Bronchial epithelial cell (primary cell): Measurements from ENCODE around the gene SLC22A17. TPM values are rescaled to one million over a fixed set of nuclear protein-coding genes. Genes with fewer than 3 reads are reported as not detected.
"Not testable (repeated sequence)": the region's sequence is repeated elsewhere in the genome, so short reads cannot be mapped to it uniquely, and the experiment has no call there.

ENCODE experiments used
- DNase-seq: peaks from one replicate; pipeline ENCODE4 v3.0.0-alpha.2; 2010; ENCODE audit warnings: low read depth
- FAIRE-seq: peaks from 2 replicates; lab custom pipeline; 2011; peaks lifted over from hg19 to GRCh38; lab: Jason Lieb, UNC
- H3K27me3 ChIP-seq: 2 replicates; pipeline ENCODE4 v1.5.1; 2011; ENCODE audit warnings: low read length; ENCODE audit not compliant: control insufficient read depth, insufficient read depth
- H3K36me3 ChIP-seq: 2 replicates; pipeline ENCODE4 v1.5.1; 2011; ENCODE audit warnings: low read length; ENCODE audit not compliant: control insufficient read depth, insufficient read depth
- H3K4me3 ChIP-seq: 2 replicates; pipeline ENCODE4 v1.5.1; 2011; ENCODE audit warnings: mild to moderate bottlenecking, low read depth, low read length, control low read depth
- total RNA-seq: library from RNA; depleted of rRNA; stranded (reverse); fragments of >200 nt; gene quantifications from 2 replicates; pipeline ENCODE4 v1.2.1, GENCODE V29; 2014
- TF ChIP-seq, protein P1 (sequence below): IDR thresholded peaks from 2 replicates; pipeline ENCODE4 v1.5.1; 2011; ENCODE audit warnings: mild to moderate bottlenecking, moderate library complexity, low read length, control low read depth, inconsistent platforms; ENCODE audit not compliant: insufficient read depth, severe bottlenecking

Gene SLC22A17
- total RNA-seq, 1 donor from 2014 or later: 0.79 TPM

DNA sequence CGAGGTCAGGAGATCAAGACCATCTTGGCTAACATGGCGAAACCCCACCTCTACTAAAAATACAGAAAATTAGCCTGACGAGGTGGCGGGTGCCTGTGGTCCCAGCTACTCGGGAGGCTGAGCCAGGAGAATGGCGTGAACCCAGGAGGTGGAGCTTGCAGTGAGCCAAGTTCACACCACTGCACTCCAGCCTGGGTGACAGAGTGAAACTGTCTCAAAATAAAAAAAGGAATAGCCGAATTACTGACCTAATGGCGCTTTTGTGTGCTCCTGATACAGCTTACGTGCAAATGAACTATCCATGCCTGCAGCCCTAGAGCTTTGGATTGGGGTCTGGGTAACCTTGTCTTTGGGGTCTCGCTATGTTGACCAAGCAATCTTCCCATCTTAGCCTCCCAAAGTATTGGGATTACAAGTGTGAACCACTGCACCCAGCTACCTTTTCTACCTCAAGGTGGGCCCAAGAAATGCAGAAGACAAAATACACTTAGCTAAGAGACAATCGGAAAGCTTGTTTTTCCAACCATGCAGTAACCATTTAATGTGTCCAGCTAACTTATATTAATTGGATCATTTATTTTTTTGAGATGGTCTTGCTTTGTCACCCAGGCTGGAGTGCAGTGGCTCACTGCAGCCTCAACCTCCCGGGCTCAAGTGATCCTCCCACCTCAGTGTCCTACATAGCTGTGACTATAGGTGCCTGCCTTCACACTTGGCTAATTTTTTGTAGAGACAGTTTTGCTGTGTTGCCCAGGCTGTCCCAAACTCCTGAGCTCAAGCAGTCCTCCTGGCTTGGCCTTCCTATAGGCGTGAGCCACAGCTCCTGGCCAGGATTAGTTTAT is 26.0 kb downstream of the SLC22A17 start:
- FAIRE-seq (no peak), DNase-seq (no peak)
- Histone ChIP-seq H3K27me3 (no peaks in the 10 kb centered on the region), H3K36me3 (peaks cover 12% of the 10 kb centered on the region), H3K4me3 (no peak overlapping the region)
- TF ChIP-seq, protein P1, sequence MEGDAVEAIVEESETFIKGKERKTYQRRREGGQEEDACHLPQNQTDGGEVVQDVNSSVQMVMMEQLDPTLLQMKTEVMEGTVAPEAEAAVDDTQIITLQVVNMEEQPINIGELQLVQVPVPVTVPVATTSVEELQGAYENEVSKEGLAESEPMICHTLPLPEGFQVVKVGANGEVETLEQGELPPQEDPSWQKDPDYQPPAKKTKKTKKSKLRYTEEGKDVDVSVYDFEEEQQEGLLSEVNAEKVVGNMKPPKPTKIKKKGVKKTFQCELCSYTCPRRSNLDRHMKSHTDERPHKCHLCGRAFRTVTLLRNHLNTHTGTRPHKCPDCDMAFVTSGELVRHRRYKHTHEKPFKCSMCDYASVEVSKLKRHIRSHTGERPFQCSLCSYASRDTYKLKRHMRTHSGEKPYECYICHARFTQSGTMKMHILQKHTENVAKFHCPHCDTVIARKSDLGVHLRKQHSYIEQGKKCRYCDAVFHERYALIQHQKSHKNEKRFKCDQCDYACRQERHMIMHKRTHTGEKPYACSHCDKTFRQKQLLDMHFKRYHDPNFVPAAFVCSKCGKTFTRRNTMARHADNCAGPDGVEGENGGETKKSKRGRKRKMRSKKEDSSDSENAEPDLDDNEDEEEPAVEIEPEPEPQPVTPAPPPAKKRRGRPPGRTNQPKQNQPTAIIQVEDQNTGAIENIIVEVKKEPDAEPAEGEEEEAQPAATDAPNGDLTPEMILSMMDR: no peak

DNA sequence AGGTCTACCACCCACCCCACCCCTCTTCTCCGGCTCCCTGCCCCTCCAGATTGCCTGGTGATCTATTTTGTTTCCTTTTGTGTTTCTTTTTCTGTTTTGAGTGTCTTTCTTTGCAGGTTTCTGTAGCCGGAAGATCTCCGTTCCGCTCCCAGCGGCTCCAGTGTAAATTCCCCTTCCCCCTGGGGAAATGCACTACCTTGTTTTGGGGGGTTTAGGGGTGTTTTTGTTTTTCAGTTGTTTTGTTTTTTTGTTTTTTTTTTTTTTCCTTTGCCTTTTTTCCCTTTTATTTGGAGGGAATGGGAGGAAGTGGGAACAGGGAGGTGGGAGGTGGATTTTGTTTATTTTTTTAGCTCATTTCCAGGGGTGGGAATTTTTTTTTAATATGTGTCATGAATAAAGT is 26.9 kb downstream of the SLC22A17 start:
- H3K4me3 ChIP-seq, DNase-seq, H3K27me3 ChIP-seq, FAIRE-seq: not testable (repeated sequence)
- H3K36me3 ChIP-seq: peaks cover 12% of the 10 kb centered on the region

GRCh38 chr14:23324993-23325392 is 27.7 kb downstream of the SLC22A17 start:
- no peaks in the 10 kb centered on the region for H3K27me3 ChIP-seq
- no peak overlapping the region for H3K4me3 ChIP-seq
- peaks cover 12% of the 10 kb centered on the region for H3K36me3 ChIP-seq
- DNase-seq (no peak), FAIRE-seq (no peak)
- TF ChIP-seq, protein P1: no peak

- Histone ChIP-seq H3K27me3 (no peaks in the 10 kb centered on the region), H3K36me3 (peaks cover 12% of the 10 kb centered on the region), H3K4me3 (no peak overlapping the region)
- TF ChIP-seq, protein P1: no peak
- no peak for DNase-seq
- FAIRE-seq: no peak
These were observed 28.2 kb downstream of the SLC22A17 start for GRCh38 chr14:23324455-23324846.

DNA sequence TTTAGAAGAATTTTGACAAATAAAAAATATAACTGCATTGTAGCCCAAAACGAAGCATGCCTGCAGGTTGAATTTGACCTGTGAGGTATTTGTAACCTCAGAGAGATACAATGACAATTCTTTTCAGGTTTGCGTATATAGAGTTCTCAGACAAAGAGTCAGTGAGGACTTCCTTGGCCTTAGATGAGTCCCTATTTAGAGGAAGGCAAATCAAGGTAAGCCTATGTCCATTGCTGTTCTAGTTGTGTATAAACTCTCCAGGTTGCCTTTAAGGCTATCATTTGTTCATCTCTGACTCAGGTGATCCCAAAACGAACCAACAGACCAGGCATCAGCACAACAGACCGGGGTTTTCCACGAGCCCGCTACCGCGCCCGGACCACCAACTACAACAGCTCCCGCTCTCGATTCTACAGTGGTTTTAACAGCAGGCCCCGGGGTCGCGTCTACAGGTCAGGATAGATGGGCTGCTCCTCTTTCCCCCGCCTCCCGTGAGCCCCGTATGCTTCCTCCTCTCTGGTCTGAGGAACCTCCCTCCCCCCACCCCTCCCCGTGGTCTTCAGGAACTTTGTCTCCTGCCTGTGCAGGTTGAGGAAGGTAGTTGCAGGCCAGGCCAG is 28.7 kb downstream of the SLC22A17 start:
- peaks cover 12% of the 10 kb centered on the region for H3K36me3 ChIP-seq
- DNase-seq (no peak), FAIRE-seq (no peak)
- H3K27me3 ChIP-seq: no peaks in the 10 kb centered on the region
- no peak overlapping the region for H3K4me3 ChIP-seq
- TF ChIP-seq, protein P1: no peak

GRCh38 chr14:23322568-23323517 is 29.8 kb downstream of the SLC22A17 start:
- TF ChIP-seq, protein P1: no peak

More at GRCh38 chr14:23322568-23323517, 29.8 kb downstream of the SLC22A17 start:
- Histone ChIP-seq H3K27me3 (no peaks in the 10 kb centered on the region), H3K4me3 (peak overlapping the region; percentile 74), H3K36me3 (peaks cover 12% of the 10 kb centered on the region)
- DNase-seq (no peak), FAIRE-seq (no peak)
